ENCODE data around the gene HNRNPCL4.
"Not testable (repeated sequence)": the region's sequence is repeated elsewhere in the genome, so short reads cannot be mapped to it uniquely, and the experiment has no call there.

GRCh38 chr1:13165531-13165930 lies at the start of gene HNRNPCL4:
- not testable (repeated sequence) for TF ChIP-seq ZNF784 (CRISPR knock-in tag; IDR thresholded peaks at IDR 0.05; ENCODE audit: borderline replicate concordance); ZBTB43 (CRISPR knock-in tag; conservative IDR thresholded peaks at IDR 0.05); ZC3H4 (CRISPR knock-in tag; IDR thresholded peaks at IDR 0.05; ENCODE audit: borderline replicate concordance); FOXP4 (CRISPR knock-in tag; IDR thresholded peaks at IDR 0.05); NFYB (CRISPR knock-in tag; IDR thresholded peaks at IDR 0.05); ZNF580 (CRISPR knock-in tag; IDR thresholded peaks at IDR 0.05; ENCODE audit: borderline replicate concordance, low read depth)
